ENCODE data around the gene SLC35C1. TPM values are rescaled to one million over a fixed set of nuclear protein-coding genes. Genes with fewer than 3 reads are reported as not detected.

SLC35C1 gene
- total and polyA plus RNA-seq, 2 of the 13 experiments (the other 11 are each of a cell fraction or from before 2014, with no cell fraction given) = 2.9 to 7.0 TPM

- TF ChIP-seq CTCF (CRISPR knock-in tag; IDR thresholded peaks at IDR 0.05) (peak; percentile 39), ZNF251 (CRISPR knock-in tag; IDR thresholded peaks at IDR 0.05) (no peak), AFF4 (CRISPR knock-in tag; IDR thresholded peaks at IDR 0.05) (no peak), PCBP1 (IDR thresholded peaks at IDR 0.05; ENCODE audit: borderline replicate concordance, low read depth, low read length) (no peak), HOXD1 (CRISPR knock-in tag; IDR thresholded peaks at IDR 0.05) (peak; percentile 77), FLYWCH1 (CRISPR knock-in tag; IDR thresholded peaks at IDR 0.05) (no peak), ZNF800 (CRISPR knock-in tag; IDR thresholded peaks at IDR 0.05) (peak; percentile 23; the same call in 1 of the 2 replicates), PAXIP1 (CRISPR knock-in tag; conservative IDR thresholded peaks at IDR 0.05) (peak; percentile 45; the same call in 1 of the 2 replicates), CEBPG (CRISPR knock-in tag; IDR thresholded peaks at IDR 0.05) (no peak), RARG (CRISPR knock-in tag; IDR thresholded peaks at IDR 0.05; ENCODE audit: low read depth) (no peak), RFX3 (CRISPR knock-in tag; IDR thresholded peaks at IDR 0.05) (no peak), POLR2G (IDR thresholded peaks at IDR 0.05; ENCODE audit: low read depth, low read length) (peak; percentile 60), HNRNPLL (IDR thresholded peaks at IDR 0.05; ENCODE audit: low read depth, low read length, poor library complexity, severe bottlenecking) (peak; percentile 79), TAF1 (CRISPR knock-in tag; IDR thresholded peaks at IDR 0.05) (peak; percentile 66), ZBTB34 (CRISPR knock-in tag; IDR thresholded peaks at IDR 0.05) (no peak), ZSCAN9 (CRISPR knock-in tag; IDR thresholded peaks at IDR 0.05; ENCODE audit: borderline replicate concordance) (no peak; the same call in 1 of the 2 replicates), ATF7-NPFF (CRISPR knock-in tag; IDR thresholded peaks at IDR 0.05; ENCODE audit: low read depth) (peak; percentile 76; the same call in 1 of the 2 replicates)
These were observed at the start of gene SLC35C1 (continued) for GRCh38 chr11:45804761-45805304.

Data from HepG2 (cell line).